ENCODE measurements around the gene PABPN1L. TPM values are rescaled to one million over a fixed set of nuclear protein-coding genes. Genes with fewer than 3 reads are reported as not detected.

The PABPN1L gene
- total RNA-seq (2013; cell fraction: nucleolus; rRNA removed): not detected in 2 replicates
- total RNA-seq (2014; rRNA removed) (not detected in 2 replicates), total RNA-seq (2014; rRNA removed; fragmentation: Illumina TruSeq; extraction: Trizol) (not detected in 2 replicates), total RNA-seq (2021) (not detected in 2 replicates), polyA plus RNA-seq (2011; rRNA removed) (not detected in 2 replicates), polyA plus RNA-seq (2014; fragmentation: Illumina TruSeq; extraction: Trizol) (not detected in 2 replicates), polyA plus RNA-seq (2014; fragmentation: Nextera tagmentation; extraction: Ambion mirVana) (not detected), polyA plus RNA-seq (2014; rRNA removed) (0.06 TPM in 1 of 2 replicates, not detected in the other), polyA plus RNA-seq (2016; fragmentation: Nextera tagmentation; extraction: Ambion mirVana) (not detected), polyA minus RNA-seq (2011; rRNA and poly(A)+ RNA removed) (not detected in 2 replicates), Bru-seq, nascent RNA (percentile 20 among the genes with signal in this experiment), BruChase-seq, experiment 1, labeled RNA remaining after a 6-hour chase (percentile 22 among the genes with signal in this experiment), BruChase-seq, experiment 2, labeled RNA remaining after a 2-hour chase (percentile 14 among the genes with signal in this experiment)
- polyA plus RNA-seq (2011; ENCODE audit: low read depth): not detected
- polyA plus RNA-seq (2011; cell fraction: cytosol; rRNA removed): not detected in 2 replicates
- 0.19 and 0.50 TPM in 2 replicates for polyA plus RNA-seq (2011; cell fraction: nucleus; rRNA removed)
- 0.14 and 0.16 TPM in 2 replicates for polyA plus RNA-seq (2012)
- not detected in 2 replicates for polyA minus RNA-seq (2011; cell fraction: cytosol; rRNA and poly(A)+ RNA removed)
- not detected in 2 replicates for polyA minus RNA-seq (2011; cell fraction: nucleus; rRNA and poly(A)+ RNA removed)
- long read RNA-seq, experiment 1: 0 reads
- long read RNA-seq, experiment 2: 0 reads

- intact Hi-C loops (cut with micrococcal nuclease; ENCODE audit: unreplicated experiment): no loop called here
- TF ChIP-seq CEBPZ (IDR thresholded peaks at IDR 0.05; ENCODE audit: low read depth, low read length) (no peak), POLR2AphosphoS5 (IDR thresholded peaks at IDR 0.05; ENCODE audit: low read length) (no peak), BCL3 (IDR thresholded peaks at IDR 0.05; ENCODE audit: borderline replicate concordance, insufficient read depth, low read depth, low read length, poor library complexity, severe bottlenecking) (no peak), TAF1 (IDR thresholded peaks at IDR 0.05; ENCODE audit: borderline replicate concordance, low read depth, low read length) (no peak), BMI1 (IDR thresholded peaks at IDR 0.05; ENCODE audit: borderline replicate concordance) (no peak), CBX5 (IDR thresholded peaks at IDR 0.05; ENCODE audit: low read depth) (no peak), NFYA (IDR thresholded peaks at IDR 0.05; ENCODE audit: borderline replicate concordance, low read depth, low read length) (no peak), NFXL1 (IDR thresholded peaks at IDR 0.05; ENCODE audit: borderline replicate concordance) (no peak), ZBTB4 (CRISPR knock-in tag; IDR thresholded peaks at IDR 0.05) (no peak)
Measured at GRCh38 chr16:88866151-88866920, at the start of gene PABPN1L. Gene PABPN1L (minus strand): TSS chr16:88866660. CDS start chr16:88866606, 54 bp downstream.

More at GRCh38 chr16:88866151-88866920, at the start of gene PABPN1L:
- CTCF ChIA-PET: interaction anchor here (0.7 kb wide), 1 partner anchor 47 kb away, joined by 3 read pairs; no protein-coding TSS in a partner anchor
- POLR2A ChIA-PET: no interaction called here
- BruUV-seq (replicated peaks): no TSS peak
- RAD21 ChIA-PET (ENCODE audit: unreplicated experiment): no interaction called here
- peaks cover 2 to 6% of the 10 kb centered on the region in 2 experiments for H3K27me3 ChIP-seq (replicated peaks in 1 of 2; ENCODE audit: control insufficient read depth in 2 of 2, insufficient read depth in 2 of 2, low read length in 1 of 2)
- H3K9me3 ChIP-seq (replicated peaks; ENCODE audit: control insufficient read depth, insufficient read depth, low read length): no peaks in the 10 kb centered on the region
- 39% methylated on average over 20 of the region's 20 CpGs for WGBS (ENCODE audit: insufficient coverage, insufficient replicate concordance, low lambda C conversion rate, missing lambda C conversion rate)
- H4K20me1 ChIP-seq (ENCODE audit: control insufficient read depth, insufficient read depth): no peaks in the 10 kb centered on the region
- no peaks in the 10 kb centered on the region; the same call in 1 of the 2 replicates for H3K4me1 ChIP-seq (ENCODE audit: control insufficient read depth, insufficient read depth, low read length)
- H3K36me3 ChIP-seq (ENCODE audit: control insufficient read depth in 2 of 2, insufficient read depth in 2 of 2, low read length in 1 of 2): no peaks in the 10 kb centered on the region
- H2AFZ ChIP-seq (ENCODE audit: control insufficient read depth, low read depth, low read length): no peak within 1 kb of the TSS
- H3K4me2 ChIP-seq (ENCODE audit: control insufficient read depth, insufficient read depth): no peak within 1 kb of the TSS
- no peak within 1 kb of the TSS for H3K9ac ChIP-seq (ENCODE audit: control insufficient read depth, insufficient read depth, low read length)
- in situ Hi-C loops (cut with MboI): no loop called here
- no peak for ATAC-seq
- no peak within 1 kb of the TSS for H3K4me3 ChIP-seq
- no peaks in the 10 kb centered on the region for H3K79me2 ChIP-seq (ENCODE audit: control insufficient read depth, insufficient read depth, low read length)
- FAIRE-seq: no peak
- DNase-seq (ENCODE audit: low read depth, low spot score): no peak
- SMC1A ChIA-PET (ENCODE audit: uncharacterized antibody, unreplicated experiment): no interaction called here
- no peak within 1 kb of the TSS for H3K27ac ChIP-seq (ENCODE audit: control insufficient read depth, insufficient read depth)
